ENCODE measurements around the gene IPCEF1. TPM values are rescaled to one million over a fixed set of nuclear protein-coding genes. Genes with fewer than 3 reads are reported as not detected.

Gene IPCEF1
- total RNA-seq, 2 experiments from 2014 or later, result 23.6 to 24.3 TPM

GRCh38 chr6:154161689-154162088 is 194.9 kb downstream of the IPCEF1 start:
- ChIA-PET POLR2A (interaction anchor here (0.9 kb wide), 1 partner anchor 25 kb away, joined by 3 read pairs; no protein-coding TSS in a partner anchor), CTCF (interaction anchor here (1.9 to 3.4 kb wide), 2 partner anchors 83 to 115 kb away, joined by 4 to 22 read pairs; no protein-coding TSS in a partner anchor)
- H3K4me1 Mint-ChIP-seq (ENCODE audit: low read depth), result peaks cover 44% of the 10 kb centered on the region
- H3K27ac Mint-ChIP-seq, result no peak overlapping the region
- H3K4me3 Mint-ChIP-seq, result no peak overlapping the region
- H3K27me3 Mint-ChIP-seq, result no peaks in the 10 kb centered on the region
- peaks cover 31% of the 10 kb centered on the region for H3K36me3 Mint-ChIP-seq (ENCODE audit: low read depth)
- peaks cover 2% of the 10 kb centered on the region for H3K9me3 Mint-ChIP-seq
- ATAC-seq, result peak; percentile 40
- no peak for TF ChIP-seq CTCF (IDR thresholded peaks at IDR 0.05)
- intact Hi-C loops (cut with micrococcal nuclease), result no loop called here
- DNase-seq, result no peak

GRCh38 chr6:154159126-154159525 is 197.5 kb downstream of the IPCEF1 start:
- peaks cover 46% of the 10 kb centered on the region for H3K4me1 Mint-ChIP-seq (ENCODE audit: low read depth)
- ChIA-PET CTCF (interaction anchor here (0.9 to 3.4 kb wide), 13 partner anchors 8 to 212 kb away, joined by 3 to 22 read pairs (median 4); no protein-coding TSS in a partner anchor), POLR2A (interaction anchor here (1.5 to 1.8 kb wide), 3 partner anchors 70 to 90 kb away, joined by 3 to 5 read pairs (median 5); no protein-coding TSS in a partner anchor)
- ATAC-seq, result no peak
- H3K9me3 Mint-ChIP-seq, result no peaks in the 10 kb centered on the region
- H3K36me3 Mint-ChIP-seq (ENCODE audit: low read depth), result peaks cover 20% of the 10 kb centered on the region
- H3K27ac Mint-ChIP-seq, result peak overlapping the region; percentile 40
- H3K27me3 Mint-ChIP-seq, result no peaks in the 10 kb centered on the region
- no peak for DNase-seq
- intact Hi-C loops (cut with micrococcal nuclease), result loop anchor here (5.0 kb wide), 1 partner anchor 213 kb away; no protein-coding TSS in a partner anchor
- no peak overlapping the region for H3K4me3 Mint-ChIP-seq
- no peak for TF ChIP-seq CTCF (IDR thresholded peaks at IDR 0.05)

- CTCF ChIA-PET, result interaction anchor here (0.9 to 7.6 kb wide), 13 partner anchors 10 to 517 kb away, joined by 3 to 79 read pairs (median 4); no protein-coding TSS in a partner anchor
- Mint-ChIP-seq H3K9me3 (no peaks in the 10 kb centered on the region), H3K4me1 (ENCODE audit: low read depth) (peaks cover 47% of the 10 kb centered on the region), H3K27me3 (no peaks in the 10 kb centered on the region), H3K4me3 (peak overlapping the region; percentile 58), H3K36me3 (ENCODE audit: low read depth) (peaks cover 20% of the 10 kb centered on the region), H3K27ac (peak overlapping the region; percentile 90)
- POLR2A ChIA-PET, result interaction anchor here (1.3 to 2.0 kb wide), 3 partner anchors 12 to 93 kb away, joined by 3 to 5 read pairs (median 4); no protein-coding TSS in a partner anchor
- intact Hi-C loops (cut with micrococcal nuclease), result loop anchor here (5.0 kb wide), 1 partner anchor 215 kb away; no protein-coding TSS in a partner anchor
- ATAC-seq (no peak), DNase-seq (no peak)
- TF ChIP-seq CTCF (IDR thresholded peaks at IDR 0.05), result no peak
Measured at GRCh38 chr6:154157706-154158105, 198.9 kb downstream of the IPCEF1 start.

GRCh38 chr6:154157082-154157481 is 199.5 kb downstream of the IPCEF1 start:
- TF ChIP-seq CTCF (IDR thresholded peaks at IDR 0.05), result no peak
- no peaks in the 10 kb centered on the region for H3K27me3 Mint-ChIP-seq
- DNase-seq (peak; percentile 63), ATAC-seq (peak; percentile 45)
- peak overlapping the region; percentile 58 for H3K4me3 Mint-ChIP-seq
- peak overlapping the region; percentile 90 for H3K27ac Mint-ChIP-seq
- ChIA-PET POLR2A (interaction anchor here (0.9 to 2.0 kb wide), 3 partner anchors 13 to 94 kb away, joined by 3 to 4 read pairs (median 3); no protein-coding TSS in a partner anchor), CTCF (interaction anchor here (0.5 to 7.6 kb wide), 12 partner anchors 8 to 518 kb away, joined by 3 to 79 read pairs (median 4); no protein-coding TSS in a partner anchor)
- no peaks in the 10 kb centered on the region for H3K9me3 Mint-ChIP-seq
- intact Hi-C loops (cut with micrococcal nuclease), result loop anchor here (5.0 kb wide), 1 partner anchor 215 kb away; no protein-coding TSS in a partner anchor
- H3K4me1 Mint-ChIP-seq (ENCODE audit: low read depth), result peaks cover 47% of the 10 kb centered on the region
- H3K36me3 Mint-ChIP-seq (ENCODE audit: low read depth), result peaks cover 20% of the 10 kb centered on the region

Data from activated CD8-positive, alpha-beta T cell treated with anti-CD3 and anti-CD28 coated beads for 36 hours (primary cell).